Activated B cell treated with CpG ODN at 0.5 μM for 24 hours (primary cell): Measurements from ENCODE around the gene HSP90AA1. TPM values are rescaled to one million over a fixed set of nuclear protein-coding genes. Genes with fewer than 3 reads are reported as not detected.

ENCODE experiments used
- ATAC-seq: fragments of 200-7000 bp; cut with Tn5 transposase; one replicate; pipeline ENCODE4 v1.10.0; 2021; ENCODE audit warnings: low read depth, mild to moderate bottlenecking, moderate library complexity
- CTCF ChIA-PET: fragments of 350-600 bp; sonication (Branson Sonifier 250); formaldehyde crosslinking; loops from one replicate; lab custom pipeline; 2021; ENCODE audit warnings: antibody characterized with exemption; lab: Charles Lee
- POLR2A ChIA-PET: fragments of 350-600 bp; sonication (Branson Sonifier 250); formaldehyde crosslinking; loops from one replicate; lab custom pipeline; 2021; ENCODE audit warnings: antibody characterized with exemption; lab: Charles Lee
- DNase-seq: peaks from one replicate; pipeline ENCODE4 v3.0.0; 2022
- H3K27ac Mint-ChIP-seq: one replicate; pipeline ENCODE4 v1.8.0; 2020; ENCODE audit warnings: mixed read lengths
- H3K27me3 Mint-ChIP-seq: one replicate; pipeline ENCODE4 v1.8.0; 2021; ENCODE audit warnings: mixed read lengths
- H3K36me3 Mint-ChIP-seq: one replicate; pipeline ENCODE4 v1.8.0; 2021; ENCODE audit warnings: low read depth, mixed read lengths
- H3K4me1 Mint-ChIP-seq: one replicate; pipeline ENCODE4 v1.8.0; 2021; ENCODE audit warnings: mixed read lengths
- H3K4me3 Mint-ChIP-seq: one replicate; pipeline ENCODE4 v1.8.0; 2020; ENCODE audit warnings: mild to moderate bottlenecking, mixed read lengths
- H3K9me3 Mint-ChIP-seq: one replicate; pipeline ENCODE4 v1.8.0; 2020; ENCODE audit warnings: mixed read lengths
- intact Hi-C: fragments of 100-400 bp; cut with micrococcal nuclease; formaldehyde crosslinking; loops from one replicate; pipeline ENCODE4 v1.15.1; 2024
- total RNA-seq: library from RNA; stranded (reverse); gene quantifications from 2 replicates; pipeline ENCODE4 v1.2.3, GENCODE V29; 2022
- TF ChIP-seq, protein P1 (sequence below): fragments of 200-600 bp; IDR thresholded peaks from one replicate; pipeline ENCODE4 v1.8.0; 2022; ENCODE audit warnings: antibody characterized with exemption, mild to moderate bottlenecking

Gene HSP90AA1
- total RNA-seq, 1 donor from 2014 or later: 435 TPM

- no peak for ATAC-seq
- Mint-ChIP-seq H3K36me3 (peaks cover 73% of the 10 kb centered on the region), H3K4me1 (no peaks in the 10 kb centered on the region), H3K4me3 (no peak overlapping the region), H3K9me3 (no peaks in the 10 kb centered on the region), H3K27ac (no peak overlapping the region), H3K27me3 (no peaks in the 10 kb centered on the region)
- TF ChIP-seq, protein P1, sequence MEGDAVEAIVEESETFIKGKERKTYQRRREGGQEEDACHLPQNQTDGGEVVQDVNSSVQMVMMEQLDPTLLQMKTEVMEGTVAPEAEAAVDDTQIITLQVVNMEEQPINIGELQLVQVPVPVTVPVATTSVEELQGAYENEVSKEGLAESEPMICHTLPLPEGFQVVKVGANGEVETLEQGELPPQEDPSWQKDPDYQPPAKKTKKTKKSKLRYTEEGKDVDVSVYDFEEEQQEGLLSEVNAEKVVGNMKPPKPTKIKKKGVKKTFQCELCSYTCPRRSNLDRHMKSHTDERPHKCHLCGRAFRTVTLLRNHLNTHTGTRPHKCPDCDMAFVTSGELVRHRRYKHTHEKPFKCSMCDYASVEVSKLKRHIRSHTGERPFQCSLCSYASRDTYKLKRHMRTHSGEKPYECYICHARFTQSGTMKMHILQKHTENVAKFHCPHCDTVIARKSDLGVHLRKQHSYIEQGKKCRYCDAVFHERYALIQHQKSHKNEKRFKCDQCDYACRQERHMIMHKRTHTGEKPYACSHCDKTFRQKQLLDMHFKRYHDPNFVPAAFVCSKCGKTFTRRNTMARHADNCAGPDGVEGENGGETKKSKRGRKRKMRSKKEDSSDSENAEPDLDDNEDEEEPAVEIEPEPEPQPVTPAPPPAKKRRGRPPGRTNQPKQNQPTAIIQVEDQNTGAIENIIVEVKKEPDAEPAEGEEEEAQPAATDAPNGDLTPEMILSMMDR: no peak
- ChIA-PET CTCF (interaction anchor here (1.7 kb wide), 1 partner anchor 467 kb away, joined by 3 read pairs; no protein-coding TSS in a partner anchor), POLR2A (no interaction called here)
- no peak for DNase-seq
- intact Hi-C loops: no loop called here
Measured at GRCh38 chr14:102049258-102050025, 37.4 kb downstream of the HSP90AA1 start.

DNA sequence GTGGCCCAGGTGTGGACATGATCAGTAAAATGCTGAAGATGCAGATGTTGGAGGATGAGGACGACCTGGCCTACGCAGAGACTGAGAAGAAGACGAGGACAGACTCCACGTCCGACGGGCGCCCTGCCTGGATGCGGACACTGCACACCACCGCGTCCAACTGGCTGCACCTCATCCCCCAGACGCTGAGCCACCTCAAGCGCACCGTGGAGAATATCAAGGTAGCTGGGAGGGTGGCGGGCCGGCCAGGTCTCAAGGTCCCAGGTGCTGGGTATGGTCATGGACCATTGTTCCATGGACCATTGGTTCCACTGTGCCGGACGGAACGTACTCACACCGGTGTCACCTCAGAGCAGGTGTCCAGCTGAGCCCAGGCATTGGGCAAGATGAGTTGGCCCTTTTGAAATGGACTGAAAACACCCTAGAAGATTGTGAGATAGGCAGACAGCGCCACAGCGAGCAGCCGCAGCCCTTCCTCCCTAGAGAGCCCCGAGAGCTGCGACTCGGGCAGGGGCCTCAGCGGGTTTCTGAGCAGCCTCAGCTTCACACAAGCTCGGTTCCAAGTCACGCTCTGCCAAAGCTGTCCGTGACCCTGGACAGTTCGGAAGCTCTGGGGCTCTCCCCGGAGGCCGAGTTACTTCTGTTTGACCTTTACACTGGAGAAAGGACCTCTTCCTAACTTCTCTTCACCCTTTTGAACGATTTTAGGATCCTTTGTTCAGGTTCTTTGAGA, 38.9 kb downstream of the HSP90AA1 start:
- Mint-ChIP-seq H3K36me3 (peaks cover 84% of the 10 kb centered on the region), H3K27ac (no peak overlapping the region), H3K4me1 (no peaks in the 10 kb centered on the region), H3K27me3 (no peaks in the 10 kb centered on the region), H3K4me3 (no peak overlapping the region), H3K9me3 (no peaks in the 10 kb centered on the region)
- no peak for ATAC-seq
- no peak for DNase-seq
- TF ChIP-seq, protein P1: no peak
- intact Hi-C loops: no loop called here
- ChIA-PET POLR2A (interaction anchor here (0.5 kb wide), 1 partner anchor 11 kb away, joined by 4 read pairs; no protein-coding TSS in a partner anchor), CTCF (no interaction called here)

GRCh38 chr14:102046337-102047278, 40.2 kb downstream of the HSP90AA1 start:
- peak; percentile 50 for ATAC-seq

GRCh38 chr14:102044566-102044965, 42.3 kb downstream of the HSP90AA1 start:
- H3K9me3 Mint-ChIP-seq: no peaks in the 10 kb centered on the region

More at GRCh38 chr14:102046337-102047278, 40.2 kb downstream of the HSP90AA1 start:
- Mint-ChIP-seq H3K4me3 (no peak overlapping the region), H3K36me3 (peaks cover 85% of the 10 kb centered on the region), H3K9me3 (no peaks in the 10 kb centered on the region), H3K27me3 (no peaks in the 10 kb centered on the region), H3K4me1 (no peaks in the 10 kb centered on the region), H3K27ac (no peak overlapping the region)
- ChIA-PET CTCF (interaction anchor here (1.9 kb wide), 1 partner anchor 268 kb away, joined by 15 read pairs; no protein-coding TSS in a partner anchor), POLR2A (interaction anchor here (0.6 kb wide), 2 partner anchors 268 to 342 kb away, joined by 3 to 4 read pairs; no protein-coding TSS in a partner anchor)
- intact Hi-C loops: loop anchor here (1.0 kb wide), 2 partner anchors 50 to 268 kb away; no protein-coding TSS in a partner anchor
- no peak for DNase-seq
- TF ChIP-seq, protein P1: no peak

More at GRCh38 chr14:102044566-102044965, 42.3 kb downstream of the HSP90AA1 start:
- Mint-ChIP-seq H3K4me3 (no peak overlapping the region), H3K27me3 (no peaks in the 10 kb centered on the region), H3K4me1 (no peaks in the 10 kb centered on the region), H3K27ac (no peak overlapping the region), H3K36me3 (peaks cover 88% of the 10 kb centered on the region)
- ChIA-PET CTCF (no interaction called here), POLR2A (no interaction called here)
- DNase-seq: no peak
- intact Hi-C loops: no loop called here
- ATAC-seq: no peak
- TF ChIP-seq, protein P1: no peak
